HCT116 (cell line): Measurements from ENCODE around the gene ACSBG1. TPM values are rescaled to one million over a fixed set of nuclear protein-coding genes. Genes with fewer than 3 reads are reported as not detected.

Experiments used
- ATAC-seq: fragments of 200-7000 bp; cut with Tn5 transposase; 2 replicates; pipeline ENCODE4 v1.9.1; 2020; ENCODE audit warnings: mild to moderate bottlenecking, moderate library complexity
- BruUV-seq: library from RNA; stranded (reverse); fragments of 400-500 nt; replicated peaks from 2 replicates; lab custom pipeline; 2021; lab: Mats Ljungman, UMichigan
- CTCF ChIA-PET: fragments of 300-600 bp; sonication (Branson Sonifier 250); formaldehyde crosslinking; loops from one replicate; lab custom pipeline; 2021; ENCODE audit warnings: antibody characterized with exemption; lab: Charles Lee
- POLR2A ChIA-PET: fragments of 300-600, 350-600 bp; sonication (Branson Sonifier 250); formaldehyde crosslinking; loops from one replicate; lab custom pipeline; 2021; ENCODE audit warnings: antibody characterized with exemption; lab: Charles Lee
- RAD21 ChIA-PET, 2 experiments: fragments of 300-600 bp; sonication (Branson Sonifier 250); formaldehyde crosslinking; loops; one replicate each; lab custom pipeline; 2023; ENCODE audit warnings: low total read pairs in 2 of 2; ENCODE audit not compliant: uncharacterized antibody in 2 of 2, unreplicated experiment in 2 of 2, low non-redundant PET in 1 of 2; lab: Charles Lee
- DNase-seq: peaks from one replicate; pipeline ENCODE4 v3.0.0-alpha.2; 2010; ENCODE audit warnings: low read depth, low spot score
- H2AFZ ChIP-seq: fragments of 200-600 bp; shearing (Covaris generic), sonication (generic); 2 replicates; pipeline ENCODE4 v1.6.1; 2017; ENCODE audit warnings: low read depth, mixed run types, mixed read lengths, antibody characterized with exemption, low read length; ENCODE audit not compliant: poor library complexity, severe bottlenecking
- H3K27ac ChIP-seq: 2 replicates; pipeline ENCODE4 v1.5.1; 2012; ENCODE audit warnings: low read depth, low read length
- H3K27me3 ChIP-seq: fragments of 200-600 bp; sonication (generic); 2 replicates; pipeline ENCODE4 v1.6.1; 2016; ENCODE audit warnings: mixed run types, low read length, mixed read lengths; ENCODE audit not compliant: insufficient read depth
- H3K36me3 ChIP-seq, 2 experiments: fragments of 200-500 bp in 1 of 2; fragments of 200-600 bp in 1 of 2; sonication (Bioruptor generic) in 1 of 2; sonication (generic) in 1 of 2; 2 replicates each; pipeline versions ENCODE4 v1.5.1 to v1.6.1; 2014 to 2016; ENCODE audit warnings: low read length in 2 of 2, inconsistent platforms in 1 of 2, mixed read lengths in 1 of 2, mixed run types in 1 of 2; ENCODE audit not compliant: insufficient read depth in 2 of 2, control insufficient read depth in 1 of 2
- H3K4me1 ChIP-seq, 2 experiments: fragments of 200-600 bp in 1 of 2; sonication (generic) in 1 of 2; 2 replicates each; pipeline versions ENCODE4 v1.5.1 to v1.6.1; 2012 to 2017; ENCODE audit warnings: low read length in 2 of 2, inconsistent platforms in 1 of 2, mild to moderate bottlenecking in 1 of 2, mixed read lengths in 1 of 2, mixed run types in 1 of 2, moderate library complexity in 1 of 2; ENCODE audit not compliant: insufficient read depth in 2 of 2, control insufficient read depth in 1 of 2
- H3K4me2 ChIP-seq: fragments of 200-600 bp; sonication (generic); 2 replicates; pipeline ENCODE4 v1.6.1; 2017; ENCODE audit warnings: mixed run types, low read length, mixed read lengths
- H3K4me3 ChIP-seq, 2 experiments: fragments of 200-600 bp in 1 of 2; sonication (generic) in 1 of 2; replicated peaks in 1 of 2; 2 replicates each; pipeline ENCODE4 v1.5.1; 2011 to 2016; ENCODE audit warnings: low read length in 2 of 2, control low read depth in 1 of 2, low read depth in 1 of 2, mild to moderate bottlenecking in 1 of 2, mixed read lengths in 1 of 2, mixed run types in 1 of 2
- H3K79me2 ChIP-seq: fragments of 200-600 bp; sonication (generic); 2 replicates; pipeline ENCODE4 v1.6.1; 2017; ENCODE audit warnings: mild to moderate bottlenecking, mixed run types, low read length, moderate library complexity, mixed read lengths; ENCODE audit not compliant: insufficient read depth
- H3K9ac ChIP-seq: fragments of 200-600 bp; sonication (generic); 2 replicates; pipeline ENCODE4 v1.6.1; 2016; ENCODE audit warnings: low read length, mixed read lengths
- H3K9me2 ChIP-seq: fragments of 200-600 bp; sonication (generic), shearing (Covaris generic); 2 replicates; pipeline ENCODE4 v1.6.1; 2017; ENCODE audit warnings: mixed run types, mild to moderate bottlenecking, moderate library complexity; ENCODE audit not compliant: insufficient read depth
- H3K9me3 ChIP-seq, 2 experiments: fragments of 200-500 bp in 1 of 2; fragments of 200-600 bp in 1 of 2; sonication (Bioruptor generic) in 1 of 2; sonication (generic) in 1 of 2; 2 replicates each; pipeline ENCODE4 v1.6.1; 2014 to 2017; ENCODE audit warnings: low read length in 2 of 2, mixed read lengths in 2 of 2, inconsistent platforms in 1 of 2, low read depth in 1 of 2, mild to moderate bottlenecking in 1 of 2, mixed run types in 1 of 2, moderate library complexity in 1 of 2; ENCODE audit not compliant: control insufficient read depth in 1 of 2, insufficient read depth in 1 of 2
- H4K20me1 ChIP-seq: fragments of 200-600 bp; sonication (generic), shearing (Covaris generic); 2 replicates; pipeline ENCODE4 v1.6.1; 2017; ENCODE audit warnings: mixed run types, mild to moderate bottlenecking, moderate library complexity; ENCODE audit not compliant: insufficient read depth
- CBX3 ChIP-seq: IDR thresholded peaks from 2 replicates; pipeline ENCODE4 v1.6.1; 2012; ENCODE audit warnings: low read depth
- CEBPB ChIP-seq: IDR thresholded peaks from 2 replicates; pipeline ENCODE4 v1.6.1; 2012; ENCODE audit warnings: low read depth
- CTCF ChIP-seq, 3 experiments: fragments of 200-600 bp in 1 of 3; sonication (generic) in 1 of 3; IDR thresholded peaks in 2 of 3; conservative IDR thresholded peaks in 1 of 3; 2 replicates each; pipeline ENCODE4 v1.5.1; 2012 to 2017; ENCODE audit warnings: low read depth in 2 of 3, low read length in 2 of 3, antibody characterized with exemption in 1 of 3, borderline replicate concordance in 1 of 3, control low read depth in 1 of 3, mild to moderate bottlenecking in 1 of 3, mixed read lengths in 1 of 3, mixed run types in 1 of 3, moderate library complexity in 1 of 3; ENCODE audit not compliant: insufficient read depth in 1 of 3
- EGR1 ChIP-seq: IDR thresholded peaks from 2 replicates; pipeline ENCODE4 v1.6.1; 2012; ENCODE audit warnings: low read depth
- ELF1 ChIP-seq: IDR thresholded peaks from 2 replicates; pipeline ENCODE4 v1.6.1; 2012; ENCODE audit warnings: low read depth, borderline replicate concordance
- EZH2phosphoT487 ChIP-seq: fragments of 200-600 bp; IDR thresholded peaks from 2 replicates; pipeline ENCODE4 v1.6.1; 2018; ENCODE audit warnings: antibody characterized with exemption, borderline replicate concordance
- FOSL1 ChIP-seq: IDR thresholded peaks from 2 replicates; pipeline ENCODE4 v1.6.1; 2012; ENCODE audit warnings: low read depth
- JUND ChIP-seq: IDR thresholded peaks from 2 replicates; pipeline ENCODE4 v1.6.1; 2012
- MAX ChIP-seq: IDR thresholded peaks from 2 replicates; pipeline ENCODE4 v1.6.1; 2012
- POLR2A ChIP-seq: IDR thresholded peaks from 2 replicates; pipeline ENCODE4 v1.7.0; 2011; ENCODE audit warnings: borderline replicate concordance; ENCODE audit not compliant: insufficient read depth, insufficient read length; ENCODE audit errors: extremely low read depth
- RAD21 ChIP-seq: IDR thresholded peaks from 2 replicates; pipeline ENCODE4 v1.6.1; 2012; ENCODE audit warnings: low read depth, mild to moderate bottlenecking
- REST ChIP-seq: IDR thresholded peaks from 2 replicates; pipeline ENCODE4 v1.6.1; 2012; ENCODE audit warnings: low read depth
- SP1 ChIP-seq: IDR thresholded peaks from 2 replicates; pipeline ENCODE4 v1.6.1; 2012; ENCODE audit warnings: low read depth
- ZNF274 ChIP-seq: fragments of 200-500 bp; sonication (Bioruptor generic); IDR thresholded peaks from 2 replicates; pipeline ENCODE4 v1.6.1; 2014; ENCODE audit warnings: mild to moderate bottlenecking, low read depth, low read length, inconsistent platforms
- intact Hi-C: fragments of 100-400 bp; cut with micrococcal nuclease; formaldehyde crosslinking; loops from 2 replicates; pipeline ENCODE4 v1.10.0; 2022
- total RNA-seq: library from RNA; stranded (reverse); gene quantifications from one replicate; pipeline ENCODE4 v1.2.1, GENCODE V29; 2021; ENCODE audit not compliant: unreplicated experiment

The ACSBG1 gene
- total RNA-seq, 1 experiment from 2014 or later = 0.71 TPM

GRCh38 chr15:78157203-78157602, 77.2 kb downstream of the ACSBG1 start:
- H3K9me3 ChIP-seq = no peaks in the 10 kb centered on the region
- no peaks in the 10 kb centered on the region for H3K9me2 ChIP-seq
- peaks cover 22 to 35% of the 10 kb centered on the region in 2 experiments for H3K36me3 ChIP-seq
- H3K79me2 ChIP-seq = peaks cover 40% of the 10 kb centered on the region
- no peak overlapping the region for H3K27ac ChIP-seq
- TF ChIP-seq ZNF274 = no peak
- no peak for TF ChIP-seq EZH2phosphoT487
- no peak for TF ChIP-seq CEBPB
- TF ChIP-seq EGR1 = no peak
- TF ChIP-seq MAX = no peak
- TF ChIP-seq REST = no peak
- TF ChIP-seq RAD21 = no peak
- no TSS peak for BruUV-seq
- ChIA-PET CTCF (no interaction called here), RAD21 (no interaction called here), POLR2A (no interaction called here)
- no peak for ATAC-seq
- no peak for DNase-seq
- H3K4me3 ChIP-seq = no peak overlapping the region
- no peaks in the 10 kb centered on the region for H3K4me1 ChIP-seq
- intact Hi-C loops = no loop called here
- no peak overlapping the region for H3K4me2 ChIP-seq
- H3K9ac ChIP-seq = no peak overlapping the region
- no peaks in the 10 kb centered on the region for H4K20me1 ChIP-seq
- H2AFZ ChIP-seq = no peak overlapping the region
- H3K27me3 ChIP-seq = no peaks in the 10 kb centered on the region

GRCh38 chr15:78156653-78157052, 77.7 kb downstream of the ACSBG1 start:
- intact Hi-C loops = no loop called here
- TF ChIP-seq POLR2A = no peak
- no peak for TF ChIP-seq MAX
- no peak for TF ChIP-seq FOSL1
- TF ChIP-seq EZH2phosphoT487 = no peak
- no peak for TF ChIP-seq JUND
- no peak for TF ChIP-seq CTCF (IDR thresholded peaks at IDR 0.05 in 2 of 3, conservative IDR thresholded peaks at IDR 0.05 in 1 of 3; ENCODE audit: borderline replicate concordance in 1 of 3, insufficient read depth in 1 of 3, low read depth in 2 of 3, low read length in 2 of 3)
- TF ChIP-seq SP1 = no peak
- TF ChIP-seq EGR1 = no peak
- TF ChIP-seq CBX3 = no peak
- TF ChIP-seq CEBPB = no peak
- TF ChIP-seq ELF1 = no peak

More at GRCh38 chr15:78156653-78157052, 77.7 kb downstream of the ACSBG1 start:
- H4K20me1 ChIP-seq = no peaks in the 10 kb centered on the region
- ChIA-PET RAD21 (no interaction called here), POLR2A (no interaction called here), CTCF (no interaction called here)
- no peak overlapping the region for H2AFZ ChIP-seq
- no peak overlapping the region for H3K27ac ChIP-seq
- peaks cover 44% of the 10 kb centered on the region for H3K79me2 ChIP-seq
- DNase-seq (no peak), ATAC-seq (no peak)
- H3K4me3 ChIP-seq = no peak overlapping the region
- H3K27me3 ChIP-seq = no peaks in the 10 kb centered on the region
- BruUV-seq = no TSS peak
- no peaks in the 10 kb centered on the region for H3K4me1 ChIP-seq
- no peak overlapping the region for H3K9ac ChIP-seq
- H3K9me3 ChIP-seq = no peaks in the 10 kb centered on the region
- H3K36me3 ChIP-seq = peaks cover 18 to 33% of the 10 kb centered on the region in 2 experiments
- no peaks in the 10 kb centered on the region for H3K9me2 ChIP-seq
- no peak overlapping the region for H3K4me2 ChIP-seq
